Measurements from ENCODE around the gene TRMT5. TPM values are rescaled to one million over a fixed set of nuclear protein-coding genes. Genes with fewer than 3 reads are reported as not detected.
A peak's percentile ranks its signal among the peaks of the same experiment; 100 is the strongest.

Gene TRMT5
- total and polyA plus RNA-seq, 10 of the 15 experiments (the other 5 are each of a cell fraction or from before 2014, with no cell fraction given): 6.6 to 13.1 (median 9.4) TPM

- peak overlapping the region; percentile 81 for H3K27ac ChIP-seq (ENCODE audit: control insufficient read depth, insufficient read depth)
- FAIRE-seq: no peak
- peak overlapping the region; percentile 98 for H2AFZ ChIP-seq (ENCODE audit: control insufficient read depth, low read depth, low read length)
- WGBS (ENCODE audit: insufficient coverage, insufficient replicate concordance, low lambda C conversion rate, missing lambda C conversion rate): 4% methylated on average over 12 of the region's 12 CpGs
- H3K4me3 ChIP-seq: peak overlapping the region; percentile 81
- peak in 1 of 2 experiments; percentile 39; a peak in 1 of 4 replicates for TF ChIP-seq IKZF2 (IDR thresholded peaks at IDR 0.05)
- TF ChIP-seq BACH1 (IDR thresholded peaks at IDR 0.05; ENCODE audit: borderline replicate concordance): peak; percentile 74; the same call in 1 of the 2 replicates
- 0 out of 2 replicates have a peak, but pooled peaks have one; percentile 10 for TF ChIP-seq MTA2 (IDR thresholded peaks at IDR 0.05; ENCODE audit: low read depth)
- TF ChIP-seq SUPT20H (IDR thresholded peaks at IDR 0.05; ENCODE audit: borderline replicate concordance, control insufficient read depth, low read depth, low read length): no peak
- TF ChIP-seq EED (IDR thresholded peaks at IDR 0.05; ENCODE audit: low read depth): 0 out of 2 replicates have a peak, but pooled peaks have one; percentile 34
- no peak for TF ChIP-seq SKIL (IDR thresholded peaks at IDR 0.05; ENCODE audit: low read depth, poor library complexity, severe bottlenecking)
- TF ChIP-seq RUNX3 (IDR thresholded peaks at IDR 0.05; ENCODE audit: low read length): peak; percentile 29; the same call in 1 of the 2 replicates
- TF ChIP-seq IRF4 (IDR thresholded peaks at IDR 0.05; ENCODE audit: low read depth, low read length): 0 out of 2 replicates have a peak, but pooled peaks have one; percentile 32
- TF ChIP-seq HSF1 (IDR thresholded peaks at IDR 0.05; ENCODE audit: low read depth, low read length): no peak
- TF ChIP-seq, protein P1, sequence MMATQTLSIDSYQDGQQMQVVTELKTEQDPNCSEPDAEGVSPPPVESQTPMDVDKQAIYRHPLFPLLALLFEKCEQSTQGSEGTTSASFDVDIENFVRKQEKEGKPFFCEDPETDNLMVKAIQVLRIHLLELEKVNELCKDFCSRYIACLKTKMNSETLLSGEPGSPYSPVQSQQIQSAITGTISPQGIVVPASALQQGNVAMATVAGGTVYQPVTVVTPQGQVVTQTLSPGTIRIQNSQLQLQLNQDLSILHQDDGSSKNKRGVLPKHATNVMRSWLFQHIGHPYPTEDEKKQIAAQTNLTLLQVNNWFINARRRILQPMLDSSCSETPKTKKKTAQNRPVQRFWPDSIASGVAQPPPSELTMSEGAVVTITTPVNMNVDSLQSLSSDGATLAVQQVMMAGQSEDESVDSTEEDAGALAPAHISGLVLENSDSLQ (IDR thresholded peaks at IDR 0.05): no peak
- no peaks in the 10 kb centered on the region for H3K9me3 ChIP-seq (replicated peaks; ENCODE audit: control insufficient read depth, insufficient read depth, low read length)
- H3K9ac ChIP-seq (ENCODE audit: control insufficient read depth, insufficient read depth, low read length): peak overlapping the region; percentile 83
- POLR2A ChIA-PET: no interaction called here
- peak; percentile 5 for DNase-seq (ENCODE audit: low read depth, low spot score)
- CTCF ChIA-PET: interaction anchor here (0.6 to 1.5 kb wide), 5 partner anchors 30 to 577 kb away, joined by 3 read pairs; no protein-coding TSS in a partner anchor
- no TSS peak for BruUV-seq (replicated peaks)
- 0 out of 2 replicates have a peak, but pooled peaks cover 3% of the 10 kb centered on the region for H3K4me1 ChIP-seq (ENCODE audit: control insufficient read depth, insufficient read depth, low read length)
- SMC1A ChIA-PET (ENCODE audit: uncharacterized antibody, unreplicated experiment): interaction anchor here (0.6 to 2.0 kb wide), 4 partner anchors 12 to 322 kb away, joined by 3 to 7 read pairs (median 4); no protein-coding TSS in a partner anchor
- no peaks in the 10 kb centered on the region for H3K36me3 ChIP-seq (ENCODE audit: control insufficient read depth in 2 of 2, insufficient read depth in 2 of 2, low read length in 1 of 2)
- no peaks in the 10 kb centered on the region for H4K20me1 ChIP-seq (ENCODE audit: control insufficient read depth, insufficient read depth)
- RAD21 ChIA-PET (ENCODE audit: unreplicated experiment): interaction anchor here (0.8 to 1.1 kb wide), 2 partner anchors 223 to 230 kb away, joined by 3 read pairs; no protein-coding TSS in a partner anchor
- intact Hi-C loops (cut with micrococcal nuclease; ENCODE audit: unreplicated experiment): loop anchor here (5.0 kb wide), 2 partner anchors 205 to 325 kb away; no protein-coding TSS in a partner anchor
- ATAC-seq: peak; percentile 45
- peak overlapping the region; percentile 95 for H3K4me2 ChIP-seq (ENCODE audit: control insufficient read depth, insufficient read depth)
- in situ Hi-C loops (cut with MboI): no loop called here
- H3K27me3 ChIP-seq (replicated peaks in 1 of 2; ENCODE audit: control insufficient read depth in 2 of 2, insufficient read depth in 2 of 2, low read length in 1 of 2): no peaks in the 10 kb centered on the region
- peaks cover 18% of the 10 kb centered on the region for H3K79me2 ChIP-seq (ENCODE audit: control insufficient read depth, insufficient read depth, low read length)
Observed at GRCh38 chr14:60981633-60982455, 965 bp upstream of the TRMT5 start.

All from GM12878 (cell line).